Trophoblast cell (in vitro differentiated cells and primary cell): ENCODE results near the gene RNF144B.

Source experiments
- DNase-seq, 2 donors: peaks; one replicate each; pipeline ENCODE4 v3.0.0-alpha.2; 2016
- H2AFZ ChIP-seq: 2 replicates; pipeline ENCODE4 v1.6.1; 2013; ENCODE audit warnings: low read length, moderate library complexity, mild to moderate bottlenecking; ENCODE audit not compliant: insufficient read depth, poor library complexity
- H2AK5ac ChIP-seq: 2 replicates; pipeline ENCODE4 v1.6.1; 2013; ENCODE audit warnings: mild to moderate bottlenecking, low read length
- H2BK120ac ChIP-seq: 2 replicates; pipeline ENCODE4 v1.6.1; 2013; ENCODE audit warnings: low read length, mild to moderate bottlenecking, moderate library complexity; ENCODE audit not compliant: insufficient read depth, poor library complexity
- H2BK12ac ChIP-seq: 2 replicates; pipeline ENCODE4 v1.6.1; 2013; ENCODE audit warnings: mild to moderate bottlenecking, low read length, moderate library complexity
- H2BK5ac ChIP-seq: 2 replicates; pipeline ENCODE4 v1.6.1; 2013; ENCODE audit warnings: low read length, low read depth, moderate library complexity, mild to moderate bottlenecking; ENCODE audit not compliant: poor library complexity
- H3K14ac ChIP-seq: 2 replicates; pipeline ENCODE4 v1.6.1; 2013; ENCODE audit warnings: mild to moderate bottlenecking, low read length
- H3K18ac ChIP-seq: 2 replicates; pipeline ENCODE4 v1.6.1; 2013; ENCODE audit warnings: mild to moderate bottlenecking, low read length
- H3K23ac ChIP-seq: 2 replicates; pipeline ENCODE4 v1.6.1; 2013; ENCODE audit warnings: low read length
- H3K27ac ChIP-seq: 2 replicates; pipeline ENCODE4 v1.5.1; 2013; ENCODE audit warnings: low read depth, mild to moderate bottlenecking, inconsistent platforms, low read length, moderate library complexity
- H3K27me3 ChIP-seq: 2 replicates; pipeline ENCODE4 v1.6.1; 2013; ENCODE audit warnings: inconsistent platforms, mild to moderate bottlenecking, low read length, moderate library complexity; ENCODE audit not compliant: insufficient read depth
- H3K36me3 ChIP-seq, 2 experiments: 1 replicate in 1 of 2; 2 replicates in 1 of 2; pipeline ENCODE4 v1.6.1; 2013; ENCODE audit warnings: low read length in 2 of 2, mild to moderate bottlenecking in 2 of 2, moderate library complexity in 1 of 2; ENCODE audit not compliant: insufficient read depth in 2 of 2, control insufficient read depth in 1 of 2
- H3K4ac ChIP-seq: 2 replicates; pipeline ENCODE4 v1.6.1; 2013; ENCODE audit warnings: low read depth, mild to moderate bottlenecking, low read length, moderate library complexity
- H3K4me1 ChIP-seq, 2 experiments: 1 replicate in 1 of 2; 2 replicates in 1 of 2; pipeline ENCODE4 v1.6.1; 2013; ENCODE audit warnings: low read length in 2 of 2, mild to moderate bottlenecking in 2 of 2, moderate library complexity in 1 of 2; ENCODE audit not compliant: insufficient read depth in 2 of 2, control insufficient read depth in 1 of 2
- H3K4me2 ChIP-seq: 2 replicates; pipeline ENCODE4 v1.6.1; 2013; ENCODE audit warnings: inconsistent platforms, mild to moderate bottlenecking, low read length, moderate library complexity
- H3K4me3 ChIP-seq: 2 replicates; pipeline ENCODE4 v1.5.1; 2013; ENCODE audit warnings: mild to moderate bottlenecking, low read depth, low read length, inconsistent platforms
- H3K79me1 ChIP-seq: one replicate; pipeline ENCODE4 v1.6.1; 2013; ENCODE audit warnings: low read length
- H3K79me2 ChIP-seq: 2 replicates; pipeline ENCODE4 v1.6.1; 2013; ENCODE audit warnings: low read length, mild to moderate bottlenecking; ENCODE audit not compliant: control insufficient read depth, insufficient read depth, poor library complexity
- H3K9ac ChIP-seq: 2 replicates; pipeline ENCODE4 v1.6.1; 2013; ENCODE audit warnings: mild to moderate bottlenecking, low read length
- H3K9me3 ChIP-seq: 2 replicates; pipeline ENCODE4 v1.6.1; 2013; ENCODE audit warnings: low read depth, mild to moderate bottlenecking, control low read depth, inconsistent platforms, low read length; ENCODE audit not compliant: insufficient read depth
- H4K12ac ChIP-seq: 2 replicates; pipeline ENCODE4 v1.6.1; 2013; ENCODE audit warnings: low read depth, mild to moderate bottlenecking, low read length, moderate library complexity
- H4K8ac ChIP-seq: 2 replicates; pipeline ENCODE4 v1.6.1; 2013; ENCODE audit warnings: low read depth, mild to moderate bottlenecking, low read length, moderate library complexity
- H4K91ac ChIP-seq: one replicate; pipeline ENCODE4 v1.6.1; 2013; ENCODE audit warnings: low read depth, mild to moderate bottlenecking, low read length, moderate library complexity
- WGBS: extraction: QIAGEN DNeasy Blood & Tissue Kit; methylation state at CpG from one replicate; pipeline ENCODE4 v1.1.7; 2013; ENCODE audit warnings: missing lambda C conversion rate; ENCODE audit not compliant: insufficient read length, insufficient coverage; ENCODE audit errors: extremely low coverage; 5-methylcytosine and 5-hydroxymethylcytosine counted together

Gene RNF144B

GRCh38 chr6:18467741-18468502 lies 80.8 kb downstream of the RNF144B start:
- Histone ChIP-seq H2AK5ac (no peak overlapping the region), H2BK5ac (no peak overlapping the region), H2BK120ac (no peak overlapping the region), H3K4ac (no peak overlapping the region), H4K12ac (no peak overlapping the region), H3K23ac (no peak overlapping the region), H3K14ac (no peak overlapping the region), H4K91ac (no peak overlapping the region), H4K8ac (no peak overlapping the region), H3K36me3 (no peaks in the 10 kb centered on the region), H3K4me1 (no peaks in the 10 kb centered on the region), H3K79me2 (no peaks in the 10 kb centered on the region), H3K4me3 (no peak overlapping the region), H2AFZ (no peak overlapping the region), H3K9me3 (no peaks in the 10 kb centered on the region), H3K9ac (no peak overlapping the region), H3K27ac (no peak overlapping the region), H3K18ac (no peak overlapping the region), H3K27me3 (no peaks in the 10 kb centered on the region), H2BK12ac (no peak overlapping the region), H3K79me1 (no peaks in the 10 kb centered on the region), H3K4me2 (no peak overlapping the region)
- WGBS = no CpG with 5 or more reads among the region's 5 CpGs
- peak in 1 of 2 donors; percentile 27 for DNase-seq

- Histone ChIP-seq H2BK120ac (no peak overlapping the region), H3K9ac (no peak overlapping the region), H2AK5ac (no peak overlapping the region), H4K12ac (no peak overlapping the region), H3K9me3 (no peaks in the 10 kb centered on the region), H3K79me2 (no peaks in the 10 kb centered on the region), H2BK12ac (no peak overlapping the region), H3K23ac (no peak overlapping the region), H3K14ac (no peak overlapping the region), H3K27me3 (no peaks in the 10 kb centered on the region), H3K4ac (no peak overlapping the region), H3K79me1 (no peaks in the 10 kb centered on the region), H4K91ac (no peak overlapping the region), H2BK5ac (no peak overlapping the region), H3K27ac (no peak overlapping the region), H3K4me2 (no peak overlapping the region), H3K4me3 (no peak overlapping the region), H3K4me1 (no peaks in the 10 kb centered on the region), H2AFZ (no peak overlapping the region), H3K36me3 (no peaks in the 10 kb centered on the region), H3K18ac (no peak overlapping the region), H4K8ac (no peak overlapping the region)
- no peak for DNase-seq
- WGBS = no CpG with 5 or more reads among the region's 3 CpGs
Observed at GRCh38 chr6:18468503-18468843, 81.3 kb downstream of the RNF144B start.

- DNase-seq = no peak
- Histone ChIP-seq H3K9ac (no peak overlapping the region), H2BK120ac (no peak overlapping the region), H3K27me3 (no peaks in the 10 kb centered on the region), H3K79me1 (no peaks in the 10 kb centered on the region), H3K4me1 (no peaks in the 10 kb centered on the region), H4K91ac (no peak overlapping the region), H2BK5ac (no peak overlapping the region), H3K23ac (no peak overlapping the region), H3K36me3 (no peaks in the 10 kb centered on the region), H2BK12ac (no peak overlapping the region), H3K27ac (no peak overlapping the region), H3K4ac (no peak overlapping the region), H3K9me3 (no peaks in the 10 kb centered on the region), H2AK5ac (no peak overlapping the region), H3K14ac (no peak overlapping the region), H3K4me3 (no peak overlapping the region), H4K8ac (no peak overlapping the region), H3K79me2 (no peaks in the 10 kb centered on the region), H2AFZ (no peak overlapping the region), H3K18ac (no peak overlapping the region), H4K12ac (no peak overlapping the region), H3K4me2 (no peak overlapping the region)
- WGBS = no CpG with 5 or more reads among the region's 3 CpGs
Observed at GRCh38 chr6:18469536-18469935, 82.4 kb downstream of the RNF144B start.

GRCh38 chr6:18471232-18471964 lies 84.2 kb downstream of the RNF144B start:
- no peak overlapping the region for H4K8ac ChIP-seq
- H3K23ac ChIP-seq = no peak overlapping the region
- no CpG with 5 or more reads among the region's 15 CpGs for WGBS
- H2BK120ac ChIP-seq = no peak overlapping the region
- H2AK5ac ChIP-seq = no peak overlapping the region
- H3K27ac ChIP-seq = no peak overlapping the region
- no peak overlapping the region for H2AFZ ChIP-seq
- H3K9ac ChIP-seq = no peak overlapping the region
- no peaks in the 10 kb centered on the region for H3K4me1 ChIP-seq
- no peaks in the 10 kb centered on the region for H3K79me2 ChIP-seq
- no peaks in the 10 kb centered on the region for H3K9me3 ChIP-seq
- no peak overlapping the region for H3K4ac ChIP-seq
- no peaks in the 10 kb centered on the region for H3K36me3 ChIP-seq
- H3K14ac ChIP-seq = no peak overlapping the region
- H4K91ac ChIP-seq = no peak overlapping the region
- H3K4me3 ChIP-seq = peak overlapping the region; percentile 20
- H3K27me3 ChIP-seq = no peaks in the 10 kb centered on the region
- no peak overlapping the region for H4K12ac ChIP-seq
- no peak for DNase-seq
- no peak overlapping the region for H2BK5ac ChIP-seq
- no peak overlapping the region for H2BK12ac ChIP-seq
- H3K18ac ChIP-seq = no peak overlapping the region
- no peak overlapping the region for H3K4me2 ChIP-seq
- no peaks in the 10 kb centered on the region for H3K79me1 ChIP-seq
